Gastroesophageal sphincter (tissue), 4 donors: ENCODE measurements around the gene KLK14. TPM values are rescaled to one million over a fixed set of nuclear protein-coding genes. Genes with fewer than 3 reads are reported as not detected.

Experiments
- ATAC-seq: fragments of 150-250 bp; one replicate; pipeline ENCODE4 v1.9.1; 2016; ENCODE audit warnings: mild to moderate bottlenecking, moderate library complexity
- H3K27ac ChIP-seq, 4 donors: fragments of 200-600 bp; sonication (generic) in 3 of 4; 1 replicate in 3 of 4; 2 replicates in 1 of 4; pipeline ENCODE4 v1.5.1; 2016 to 2019
- H3K27me3 ChIP-seq: fragments of 200-600 bp; sonication (generic); one replicate; pipeline ENCODE4 v1.5.1; 2019
- H3K36me3 ChIP-seq, 2 donors: fragments of 200-600 bp; sonication (generic); one replicate each; pipeline ENCODE4 v1.5.1; 2019; ENCODE audit warnings: control low read depth in 1 of 2
- H3K4me1 ChIP-seq, 3 donors: fragments of 200-600 bp; sonication (generic); 1 replicate in 2 of 3; 2 replicates in 1 of 3; pipeline ENCODE4 v1.5.1; 2016 to 2019; ENCODE audit warnings: control low read depth in 2 of 3
- H3K4me3 ChIP-seq, 2 donors: fragments of 200-600 bp; sonication (generic); one replicate each; pipeline ENCODE4 v1.5.1; 2019; ENCODE audit warnings: mild to moderate bottlenecking in 1 of 2, moderate library complexity in 1 of 2
- H3K9me3 ChIP-seq, 3 donors: fragments of 200-600 bp; sonication (generic); one replicate each; pipeline ENCODE4 v1.5.1; 2017 to 2019; ENCODE audit warnings: control low read depth in 2 of 3
- CTCF ChIP-seq, 4 experiments: fragments of 200-600 bp in 2 of 4; fragments of 450-650 bp in 2 of 4; sonication (generic) in 1 of 4; IDR thresholded peaks; one replicate each; pipeline ENCODE4 v1.5.1; 2017 to 2019; ENCODE audit warnings: antibody characterized with exemption in 4 of 4, mild to moderate bottlenecking in 2 of 4, moderate library complexity in 2 of 4
- EP300 ChIP-seq: sonication (generic); formaldehyde crosslinking; IDR thresholded peaks from one replicate; pipeline ENCODE4 v1.6.1; 2017; ENCODE audit warnings: antibody characterized with exemption, mild to moderate bottlenecking
- POLR2A ChIP-seq, 2 donors: fragments of 450-650 bp; IDR thresholded peaks; one replicate each; pipeline ENCODE4 v1.6.1; 2017; ENCODE audit warnings: antibody characterized with exemption in 2 of 2, mild to moderate bottlenecking in 2 of 2, moderate library complexity in 1 of 2
- POLR2AphosphoS5 ChIP-seq: sonication (generic); formaldehyde crosslinking; IDR thresholded peaks from one replicate; pipeline ENCODE4 v1.6.1; 2017; ENCODE audit warnings: antibody characterized with exemption
- WGBS, 2 donors: methylation state at CpG; one replicate each; pipeline ENCODE4 v1.1.5; 2018; ENCODE audit warnings: low coverage in 1 of 2; 5-methylcytosine and 5-hydroxymethylcytosine counted together
- total RNA-seq, 4 donors: library from RNA; depleted of rRNA; stranded (reverse); fragments of >200 nt; gene quantifications; one replicate each; pipeline ENCODE4 v1.1.0, GENCODE V29; 2016

Gene KLK14
- total RNA-seq, 4 donors from 2014 or later = not detected

GRCh38 chr19:51091895-51092873 is 9.5 kb upstream of the KLK14 start:
- no peak for ATAC-seq
- H3K27ac ChIP-seq = no peak overlapping the region
- H3K36me3 ChIP-seq = no peaks in the 10 kb centered on the region
- TF ChIP-seq POLR2AphosphoS5 (no peak), CTCF (IDR thresholded peaks at IDR 0.05) (no peak), EP300 (no peak), POLR2A (IDR thresholded peaks at IDR 0.05) (no peak)
- no peaks in the 10 kb centered on the region for H3K4me1 ChIP-seq
- H3K9me3 ChIP-seq = no peaks in the 10 kb centered on the region
- no peak overlapping the region for H3K4me3 ChIP-seq
- no peaks in the 10 kb centered on the region for H3K27me3 ChIP-seq
- 46 to 51% methylated on average over 13 to 14 of the region's 16 CpGs for WGBS, 2 donors

- H3K27me3 ChIP-seq = no peaks in the 10 kb centered on the region
- no peaks in the 10 kb centered on the region for H3K9me3 ChIP-seq
- WGBS, 2 donors = 79 to 81% methylated on average over 3 to 10 of the region's 10 CpGs
- H3K36me3 ChIP-seq = no peaks in the 10 kb centered on the region
- H3K4me3 ChIP-seq = no peak overlapping the region
- no peaks in the 10 kb centered on the region for H3K4me1 ChIP-seq
- TF ChIP-seq EP300 (no peak), CTCF (IDR thresholded peaks at IDR 0.05) (no peak)
- H3K27ac ChIP-seq = no peak overlapping the region
- no peak for ATAC-seq
Observed at GRCh38 chr19:51091126-51091525, 8.4 kb upstream of the KLK14 start.

- no peak overlapping the region for H3K27ac ChIP-seq
- no peak for TF ChIP-seq POLR2A (IDR thresholded peaks at IDR 0.05)
- no peak for TF ChIP-seq POLR2AphosphoS5
- no peak for TF ChIP-seq CTCF (IDR thresholded peaks at IDR 0.05)
- no peak for TF ChIP-seq EP300
- no peaks in the 10 kb centered on the region for H3K4me1 ChIP-seq
- H3K27me3 ChIP-seq = no peaks in the 10 kb centered on the region
- WGBS, 2 donors = 66 to 76% methylated on average over 4 to 6 of the region's 8 CpGs
- no peak for ATAC-seq
- no peak overlapping the region for H3K4me3 ChIP-seq
- no peaks in the 10 kb centered on the region for H3K36me3 ChIP-seq
- no peaks in the 10 kb centered on the region for H3K9me3 ChIP-seq
Observed at GRCh38 chr19:51090471-51090870, 7.8 kb upstream of the KLK14 start.

DNA sequence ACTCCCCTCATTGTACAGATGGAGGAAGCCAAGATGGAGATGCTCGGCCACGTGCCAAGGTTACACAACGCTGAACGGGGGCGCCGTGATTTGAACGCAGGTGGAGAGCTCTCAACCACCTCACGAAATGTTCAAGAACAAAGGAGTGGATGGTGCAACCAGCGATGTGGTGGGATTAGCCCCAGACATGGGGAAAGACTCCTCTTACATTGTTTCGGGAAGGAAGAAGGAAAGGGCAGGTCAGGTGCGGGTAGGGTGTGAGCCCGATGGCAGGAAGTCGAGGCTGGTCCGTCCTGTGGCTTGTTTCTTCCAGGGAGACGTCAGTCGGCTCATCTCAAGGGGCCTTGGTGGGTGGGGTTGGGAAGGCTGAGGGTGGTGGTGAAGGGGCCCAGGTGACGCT is 7.1 kb upstream of the KLK14 start:
- Histone ChIP-seq H3K36me3 (no peaks in the 10 kb centered on the region), H3K27me3 (no peaks in the 10 kb centered on the region), H3K27ac (no peak overlapping the region), H3K4me1 (no peaks in the 10 kb centered on the region), H3K4me3 (no peak overlapping the region), H3K9me3 (no peaks in the 10 kb centered on the region)
- WGBS, 2 donors = 87 to 88% methylated on average over 3 to 6 of the region's 17 CpGs
- ATAC-seq = no peak
- no peak for TF ChIP-seq EP300
- no peak for TF ChIP-seq POLR2A (IDR thresholded peaks at IDR 0.05)
- TF ChIP-seq POLR2AphosphoS5 = no peak
- no peak for TF ChIP-seq CTCF (IDR thresholded peaks at IDR 0.05)
